H1 (cell line): Measurements from ENCODE around the gene TUNAR. TPM values are rescaled to one million over a fixed set of nuclear protein-coding genes. Genes with fewer than 3 reads are reported as not detected.

ENCODE experiments used
- CTCF ChIA-PET: fragments of 300-600 bp; sonication (Branson Sonifier 250); formaldehyde crosslinking; loops from one replicate; lab custom pipeline; 2021; ENCODE audit not compliant: partially characterized antibody; lab: Charles Lee
- POLR2A ChIA-PET: fragments of 300-600 bp; sonication (Branson Sonifier 250); formaldehyde crosslinking; loops from one replicate; lab custom pipeline; 2021; ENCODE audit warnings: inconsistent platforms; ENCODE audit not compliant: partially characterized antibody; lab: Charles Lee
- DNase-seq, 2 experiments: peaks; one replicate each; pipeline versions ENCODE4 v3.0.0 to v3.0.0-alpha.2; 2010 to 2022; ENCODE audit warnings: low spot score in 2 of 2, low read depth in 1 of 2, mixed read lengths in 1 of 2
- FAIRE-seq: peaks from 2 replicates; lab custom pipeline; 2011; peaks lifted over from hg19 to GRCh38; lab: Jason Lieb, UNC
- H2AFZ ChIP-seq: 2 replicates; pipeline ENCODE4 v1.8.1; 2012; ENCODE audit warnings: low read length, inconsistent platforms
- H2AK5ac ChIP-seq: 2 replicates; pipeline ENCODE4 v1.6.1; 2013; ENCODE audit warnings: low read depth, low read length
- H2BK120ac ChIP-seq: replicated peaks from 2 replicates; pipeline ENCODE3; 2013; ENCODE audit warnings: low read depth, low read length, inconsistent platforms
- H2BK12ac ChIP-seq: 2 replicates; pipeline ENCODE4 v1.6.1; 2013; ENCODE audit warnings: low read depth, low read length
- H2BK15ac ChIP-seq: 2 replicates; pipeline ENCODE4 v1.6.1; 2013; ENCODE audit warnings: low read length
- H2BK20ac ChIP-seq: 2 replicates; pipeline ENCODE4 v1.6.1; 2013; ENCODE audit warnings: low read length
- H2BK5ac ChIP-seq: 2 replicates; pipeline ENCODE4 v1.6.1; 2013; ENCODE audit warnings: low read depth, low read length
- H3K14ac ChIP-seq: 2 replicates; pipeline ENCODE4 v1.6.1; 2013; ENCODE audit warnings: inconsistent platforms; ENCODE audit not compliant: insufficient read length
- H3K18ac ChIP-seq: 2 replicates; pipeline ENCODE4 v1.6.1; 2013; ENCODE audit warnings: low read length; ENCODE audit errors: extremely low read depth
- H3K23ac ChIP-seq: 2 replicates; pipeline ENCODE4 v1.6.1; 2013; ENCODE audit warnings: inconsistent platforms; ENCODE audit not compliant: insufficient read length
- H3K23me2 ChIP-seq: 2 replicates; pipeline ENCODE4 v1.6.1; 2013; ENCODE audit warnings: low read depth, low read length
- H3K27ac ChIP-seq: 2 replicates; pipeline ENCODE4 v1.6.1; 2011; ENCODE audit warnings: low read depth, low read length, inconsistent platforms
- H3K27me3 ChIP-seq, 4 experiments: replicated peaks in 1 of 4; 1 replicate in 1 of 4; 2 replicates in 3 of 4; pipeline versions ENCODE4 v1.6.1 to v1.8.1; 2011 to 2013; ENCODE audit warnings: low read length in 3 of 4, mild to moderate bottlenecking in 3 of 4, inconsistent platforms in 2 of 4, mixed read lengths in 2 of 4, moderate library complexity in 1 of 4; ENCODE audit not compliant: control insufficient read depth in 3 of 4, insufficient read depth in 3 of 4; ENCODE audit errors: extremely low read depth in 1 of 4
- H3K36me3 ChIP-seq, 4 experiments: 2 replicates each; pipeline versions ENCODE4 v1.6.1 to v1.8.1; 2011 to 2013; ENCODE audit warnings: mild to moderate bottlenecking in 4 of 4, low read length in 3 of 4, moderate library complexity in 2 of 4, control low read depth in 1 of 4, inconsistent platforms in 1 of 4; ENCODE audit not compliant: insufficient read depth in 4 of 4, control insufficient read depth in 2 of 4
- H3K4ac ChIP-seq: replicated peaks from 2 replicates; pipeline ENCODE3; 2013; ENCODE audit warnings: low read length, low read depth, mixed read lengths, inconsistent platforms; ENCODE audit not compliant: insufficient read length
- H3K4me1 ChIP-seq, 4 experiments: replicated peaks in 1 of 4; 1 replicate in 1 of 4; 2 replicates in 3 of 4; pipeline versions ENCODE4 v1.6.1 to v1.8.1; 2011 to 2013; ENCODE audit warnings: low read length in 3 of 4, inconsistent platforms in 2 of 4, mixed read lengths in 1 of 4; ENCODE audit not compliant: insufficient read depth in 4 of 4, control insufficient read depth in 3 of 4
- H3K4me2 ChIP-seq, 2 experiments: 2 replicates each; pipeline versions ENCODE4 v1.6.1 to v1.8.1; 2011 to 2013; ENCODE audit warnings: low read depth in 2 of 2, low read length in 2 of 2, control low read depth in 1 of 2, inconsistent platforms in 1 of 2, mild to moderate bottlenecking in 1 of 2; ENCODE audit not compliant: insufficient read depth in 1 of 2
- H3K4me3 ChIP-seq, 4 experiments: fragments of 200-600, 300-600 bp in 1 of 4; sonication (generic), shearing (Covaris generic), sonication (Bioruptor Twin) in 1 of 4; 2 replicates each; pipeline versions ENCODE4 v1.5.1 to v1.8.1; 2011 to 2016; ENCODE audit warnings: low read length in 4 of 4, low read depth in 3 of 4, control low read depth in 2 of 4, inconsistent platforms in 2 of 4, mild to moderate bottlenecking in 2 of 4, mixed read lengths in 1 of 4, moderate library complexity in 1 of 4; ENCODE audit not compliant: insufficient read depth in 2 of 4; ENCODE audit errors: extremely low read depth in 1 of 4
- H3K56ac ChIP-seq: replicated peaks from 2 replicates; pipeline ENCODE3; 2013; ENCODE audit warnings: low read depth, mild to moderate bottlenecking, mixed read lengths, low read length, inconsistent platforms; ENCODE audit not compliant: insufficient read length
- H3K79me1 ChIP-seq: 2 replicates; pipeline ENCODE4 v1.6.1; 2013; ENCODE audit warnings: low read depth, low read length, control low read depth
- H3K79me2 ChIP-seq, 2 experiments: 2 replicates each; pipeline versions ENCODE4 v1.6.1 to v1.8.1; 2012 to 2013; ENCODE audit warnings: low read length in 2 of 2, mild to moderate bottlenecking in 2 of 2, inconsistent platforms in 1 of 2; ENCODE audit not compliant: insufficient read depth in 2 of 2, control insufficient read depth in 1 of 2
- H3K9ac ChIP-seq, 4 experiments: replicated peaks in 1 of 4; 1 replicate in 1 of 4; 2 replicates in 3 of 4; pipeline versions ENCODE4 v1.6.1 to v1.8.1; 2011 to 2013; ENCODE audit warnings: low read depth in 3 of 4, low read length in 3 of 4, control low read depth in 2 of 4, mild to moderate bottlenecking in 2 of 4, moderate library complexity in 2 of 4, inconsistent platforms in 1 of 4; ENCODE audit errors: extremely low read depth in 1 of 4
- H3K9me3 ChIP-seq, 2 experiments: 2 replicates each; pipeline versions ENCODE4 v1.6.1 to v1.8.1; 2012 to 2013; ENCODE audit warnings: mild to moderate bottlenecking in 2 of 2, moderate library complexity in 2 of 2, control low read depth in 1 of 2, inconsistent platforms in 1 of 2, low read depth in 1 of 2, low read length in 1 of 2, mixed read lengths in 1 of 2; ENCODE audit not compliant: insufficient read depth in 2 of 2
- H4K20me1 ChIP-seq, 2 experiments: replicated peaks in 1 of 2; 2 replicates each; pipeline versions ENCODE3 to v1.8.1; 2011 to 2013; ENCODE audit warnings: inconsistent platforms in 2 of 2, low read length in 2 of 2, mild to moderate bottlenecking in 1 of 2; ENCODE audit not compliant: insufficient read depth in 2 of 2, control insufficient read depth in 1 of 2
- H4K5ac ChIP-seq: 2 replicates; pipeline ENCODE4 v1.6.1; 2013; ENCODE audit warnings: low read length, low read depth, mixed read lengths, inconsistent platforms; ENCODE audit not compliant: insufficient read length
- H4K8ac ChIP-seq: 2 replicates; pipeline ENCODE4 v1.8.0; 2013; ENCODE audit warnings: mild to moderate bottlenecking, moderate library complexity, low read length, inconsistent platforms; ENCODE audit not compliant: insufficient read depth; ENCODE audit errors: extremely low read depth
- H4K91ac ChIP-seq: replicated peaks from 2 replicates; pipeline ENCODE3; 2013; ENCODE audit warnings: low read length, mixed read lengths, inconsistent platforms; ENCODE audit not compliant: insufficient read length
- BACH1 ChIP-seq: IDR thresholded peaks from 2 replicates; pipeline ENCODE4 v1.6.1; 2012; ENCODE audit warnings: low read length, improper control_type of control experiment
- BRCA1 ChIP-seq: IDR thresholded peaks from 2 replicates; pipeline ENCODE4 v1.6.1; 2012; ENCODE audit warnings: low read depth, low read length, improper control_type of control experiment
- CTBP2 ChIP-seq: IDR thresholded peaks from 2 replicates; pipeline ENCODE4 v1.7.0; 2011; ENCODE audit warnings: borderline replicate concordance, mild to moderate bottlenecking, moderate library complexity, mixed read lengths, low read length; ENCODE audit not compliant: insufficient read depth, insufficient read length
- EGR1 ChIP-seq: IDR thresholded peaks from 2 replicates; pipeline ENCODE4 v1.6.1; 2011; ENCODE audit warnings: low read depth, low read length, borderline replicate concordance
- HDAC6 ChIP-seq: IDR thresholded peaks from one replicate; pipeline ENCODE4 v1.7.1; 2012; ENCODE audit warnings: low read depth, mild to moderate bottlenecking, inconsistent platforms, low read length, moderate library complexity
- KDM1A ChIP-seq: fragments of 200-600, 300-600 bp; sonication (generic); IDR thresholded peaks from 2 replicates; pipeline ENCODE4 v1.7.1; 2016; ENCODE audit warnings: mild to moderate bottlenecking, low read length, borderline replicate concordance
- NRF1 ChIP-seq: IDR thresholded peaks from 2 replicates; pipeline ENCODE4 v1.6.1; 2011; ENCODE audit warnings: mild to moderate bottlenecking, low read depth, low read length, improper control_type of control experiment
- RFX5 ChIP-seq: IDR thresholded peaks from 2 replicates; pipeline ENCODE4 v1.6.1; 2011; ENCODE audit warnings: low read depth, low read length, improper control_type of control experiment, borderline replicate concordance
- RNF2 ChIP-seq: fragments of 200-900, 300-1000 bp; sonication (generic); IDR thresholded peaks from 2 replicates; pipeline ENCODE4 v1.7.1; 2016; ENCODE audit warnings: borderline replicate concordance, low read depth, mild to moderate bottlenecking, antibody characterized with exemption, low read length; ENCODE audit not compliant: poor library complexity, severe bottlenecking; ENCODE audit errors: missing control alignments
- SIRT6 ChIP-seq: IDR thresholded peaks from one replicate; pipeline ENCODE4 v1.7.1; 2012; ENCODE audit warnings: low read length, inconsistent platforms
- SRF ChIP-seq: IDR thresholded peaks from 2 replicates; pipeline ENCODE4 v1.6.1; 2011; ENCODE audit warnings: mild to moderate bottlenecking, low read depth, low read length, moderate library complexity
- TAF7 ChIP-seq: optimal IDR thresholded peaks from 2 replicates; pipeline ENCODE3; 2011; ENCODE audit warnings: low read depth, mild to moderate bottlenecking, inconsistent platforms, low read length, moderate library complexity, borderline replicate concordance
- USF2 ChIP-seq: IDR thresholded peaks from 2 replicates; pipeline ENCODE4 v1.6.1; 2011; ENCODE audit warnings: low read length, improper control_type of control experiment
- YY1 ChIP-seq: IDR thresholded peaks from 2 replicates; pipeline ENCODE4 v1.6.1; 2011; ENCODE audit warnings: low read depth, mild to moderate bottlenecking, low read length
- WGBS, 2 experiments: shearing (Covaris generic) in 1 of 2; methylation state at CpG; one replicate each; pipeline versions ENCODE4 v1.1.6 to v1.1.7; 2013 to 2015; ENCODE audit warnings: low lambda C conversion rate in 2 of 2, mixed read lengths in 2 of 2, inconsistent platforms in 1 of 2, low coverage in 1 of 2, missing lambda C conversion rate in 1 of 2; ENCODE audit not compliant: insufficient replicate concordance in 2 of 2, insufficient coverage in 1 of 2, insufficient read length in 1 of 2; ENCODE audit errors: extremely low coverage in 1 of 2, missing lambda C conversion rate in 1 of 2; 5-methylcytosine and 5-hydroxymethylcytosine counted together
- polyA plus RNA-seq, 7 experiments: library from polyadenylated mRNA; depleted of rRNA in 3 of 7; stranded (reverse) in 5 of 7; unstranded in 2 of 7; fragments of >200 nt in 5 of 7; fragments of 200-250 nt in 2 of 7; gene quantifications; 1 replicate in 5 of 7; 2 replicates in 1 of 7; 4 replicates in 1 of 7; pipeline versions ENCODE4 v1.2.1 to v1.2.3, GENCODE V29; 2011 to 2013; ENCODE audit warnings: missing spikeins in 2 of 7, mixed read lengths in 2 of 7
- total RNA-seq: library from RNA; stranded (reverse); fragmentation: NEBNext Ultra II Directional; extraction: Animal tissue kit (Norgen Biotek cat#: 25700); gene quantifications from 2 replicates; pipeline ENCODE4 v1.2.1, GENCODE V29; 2021

TUNAR gene
- total and polyA plus RNA-seq, 2 of the 8 experiments (the other 6 are each of a cell fraction or from before 2014, with no cell fraction given): 12.8 to 63.9 TPM

- Histone ChIP-seq H3K27ac (no peak overlapping the region), H3K14ac (no peak overlapping the region), H4K8ac (no peak overlapping the region), H3K36me3 (no peaks in the 10 kb centered on the region), H3K79me2 (no peaks in the 10 kb centered on the region), H3K4me3 (no peak overlapping the region), H3K9ac (no peak overlapping the region), H3K9me3 (no peaks in the 10 kb centered on the region), H2BK15ac (no peak overlapping the region), H3K23me2 (no peaks in the 10 kb centered on the region), H3K4me2 (no peak overlapping the region), H2BK12ac (no peak overlapping the region; the same call in 1 of the 2 replicates), H3K27me3 (no peaks in the 10 kb centered on the region), H3K23ac (no peak overlapping the region), H2AFZ (no peak overlapping the region; the same call in 1 of the 2 replicates), H3K79me1 (no peaks in the 10 kb centered on the region), H4K20me1 (no peaks in the 10 kb centered on the region), H4K91ac (no peak overlapping the region), H2BK20ac (no peak overlapping the region), H2BK5ac (no peak overlapping the region), H3K18ac (no peak overlapping the region), H3K4ac (no peak overlapping the region), H2AK5ac (no peak overlapping the region), H3K4me1 (peaks cover 0 to 3% (median 0%) of the 10 kb centered on the region in 4 experiments; a peak in 2 of 7 replicates), H4K5ac (no peak overlapping the region), H3K56ac (no peak overlapping the region), H2BK120ac (no peak overlapping the region)
- 87% methylated on average over 1 of the region's 1 CpG; no CpG with 5 or more reads in 1 of the 2 experiments for WGBS, 2 experiments
- FAIRE-seq (no peak), DNase-seq (peak in 1 of 2 experiments; percentile 26)
- POLR2A ChIA-PET: no interaction called here
- CTCF ChIA-PET: no interaction called here
- no peak for TF ChIP-seq NRF1
- TF ChIP-seq YY1: no peak
- no peak for TF ChIP-seq SIRT6
- no peak for TF ChIP-seq HDAC6
- no peak for TF ChIP-seq RNF2
- no peak for TF ChIP-seq USF2
- TF ChIP-seq RFX5: no peak
- TF ChIP-seq BACH1: no peak
- TF ChIP-seq CTBP2: no peak
- TF ChIP-seq EGR1: no peak
- no peak for TF ChIP-seq SRF
- TF ChIP-seq KDM1A: no peak
- no peak for TF ChIP-seq BRCA1
- no peak for TF ChIP-seq TAF7
Measured at GRCh38 chr14:95841668-95842067, 35.0 kb upstream of the TUNAR start.
